Right lobe of liver (tissue), 6 donors: Measurements from ENCODE around the gene RNPS1. TPM values are rescaled to one million over a fixed set of nuclear protein-coding genes. Genes with fewer than 3 reads are reported as not detected.
A peak's percentile ranks its signal among the peaks of the same experiment; 100 is the strongest.

ENCODE experiments used
- ATAC-seq, 4 donors: fragments of 200-7000 bp; cut with Tn5 transposase; one replicate each; pipeline ENCODE4 v1.9.1; 2020; ENCODE audit warnings: mild to moderate bottlenecking in 4 of 4, moderate library complexity in 4 of 4
- DNase-seq, 3 donors: peaks; one replicate each; pipeline ENCODE4 v3.0.0-alpha.2; 2020
- H3K27ac ChIP-seq, 3 donors: fragments of 200-600 bp; one replicate each; pipeline ENCODE4 v1.8.0; 2022
- H3K27me3 ChIP-seq, 2 donors: fragments of 200-600 bp; one replicate each; pipeline ENCODE4 v1.8.0; 2022
- H3K36me3 ChIP-seq, 4 donors: fragments of 200-600 bp; sonication (generic) in 1 of 4; one replicate each; pipeline versions ENCODE4 v1.5.1 to v1.8.0; 2017 to 2022; ENCODE audit warnings: control low read depth in 1 of 4
- H3K4me1 ChIP-seq, 4 donors: fragments of 200-600 bp; sonication (generic) in 1 of 4; one replicate each; pipeline versions ENCODE4 v1.5.1 to v1.8.0; 2017 to 2022; ENCODE audit warnings: control low read depth in 1 of 4
- H3K4me3 ChIP-seq, 3 donors: fragments of 200-600 bp; one replicate each; pipeline ENCODE4 v1.8.0; 2022
- H3K9me3 ChIP-seq, 4 donors: fragments of 200-600 bp; sonication (generic) in 1 of 4; one replicate each; pipeline versions ENCODE4 v1.5.1 to v1.8.0; 2017 to 2022; ENCODE audit warnings: control low read depth in 1 of 4
- POLR2A ChIP-seq: fragments of 450-650 bp; IDR thresholded peaks from one replicate; pipeline ENCODE4 v1.6.1; 2017; ENCODE audit warnings: antibody characterized with exemption, mild to moderate bottlenecking
- WGBS: methylation state at CpG from one replicate; pipeline ENCODE4 v1.1.6; 2018; ENCODE audit warnings: low coverage, low lambda C conversion rate; ENCODE audit not compliant: insufficient coverage; ENCODE audit errors: missing lambda C conversion rate; 5-methylcytosine and 5-hydroxymethylcytosine counted together
- intact Hi-C, 2 donors: fragments of 100-400 bp; cut with DNase I; formaldehyde crosslinking; loops; one replicate each; pipeline versions ENCODE4 v1.11.2 to v1.14.1; 2022
- total RNA-seq, 6 experiments: library from RNA; depleted of rRNA in 2 of 6; stranded (reverse); fragments of >200 nt in 2 of 6; fragmentation: NEBNext Ultra II Directional in 3 of 6; extraction: Animal tissue kit (Norgen Biotek cat#: 25700) in 3 of 6; gene quantifications; one replicate each; pipeline versions ENCODE4 v1.1.0 to v1.2.4, GENCODE V29; 2016 to 2023
- TF ChIP-seq, protein P1 (sequence below), 4 donors: fragments of 200-600 bp in 3 of 4; fragments of 450-650 bp in 1 of 4; IDR thresholded peaks; one replicate each; pipeline versions ENCODE4 v1.5.1 to v1.8.0; 2016 to 2022; ENCODE audit warnings: antibody characterized with exemption in 4 of 4, mild to moderate bottlenecking in 2 of 4
- donor health status: DM: no; HTN: yes; CAD: no.
- donor health status: DM: no; HTN: no; CAD: no.
- donor health status: DM: no; HTN: no; CAD: no.
- donor health status: DM: no; HTN: yes; CAD: no.
- donor health status: DM: no; HTN: yes; CAD: no.

The RNPS1 gene
- total RNA-seq, 6 experiments from 2014 or later: 29.0 to 61.9 (median 38.9) TPM

DNA sequence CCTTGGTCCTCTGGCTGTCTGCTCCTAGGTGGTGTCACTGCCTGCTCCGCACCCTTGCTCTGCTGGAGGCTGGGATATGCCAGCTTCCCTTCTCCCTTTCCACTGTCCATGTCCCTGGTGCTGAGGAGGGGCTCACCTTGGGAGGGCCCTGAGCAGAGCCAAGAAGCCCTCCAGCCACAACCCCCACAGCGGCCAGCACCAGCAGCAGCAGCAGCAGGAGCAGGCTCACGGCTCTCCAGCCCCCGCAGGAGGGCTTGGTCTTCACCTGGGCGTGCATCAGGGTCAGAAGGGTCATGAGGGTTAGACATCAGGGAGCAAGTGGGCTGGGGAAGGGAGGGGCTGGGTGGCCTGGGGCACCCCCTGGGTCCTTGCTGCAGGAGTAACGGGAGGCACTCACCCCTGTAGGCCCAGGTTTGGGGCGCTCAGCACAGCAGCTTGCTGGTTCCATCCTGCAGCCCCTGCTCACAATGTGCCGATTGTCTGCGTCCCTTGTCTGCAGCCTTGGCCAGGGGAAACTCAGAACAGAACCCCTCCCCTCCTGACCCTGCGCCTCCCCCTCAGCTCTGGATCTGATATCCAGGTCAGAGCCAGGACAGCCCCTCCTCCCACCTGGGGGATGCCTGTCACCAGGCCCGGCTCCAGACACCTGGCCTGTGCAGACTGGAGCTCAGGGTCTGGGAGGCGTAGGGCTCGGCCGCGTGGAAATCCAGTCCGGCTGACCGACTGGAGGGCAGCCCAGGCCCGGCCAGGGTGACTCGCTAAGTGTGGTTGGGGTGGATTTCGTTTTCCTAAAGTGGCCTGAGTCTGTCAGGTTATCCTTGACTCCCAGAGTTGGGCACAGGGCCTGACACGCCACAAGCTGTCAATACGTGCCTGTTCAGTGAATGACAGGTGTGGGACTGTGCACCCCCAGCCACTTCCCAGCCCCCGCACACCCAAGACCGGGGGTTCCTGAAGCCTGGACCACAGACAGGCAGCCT is 57.2 kb downstream of the RNPS1 start, which contains the start of gene BRICD5:
Gene BRICD5 (minus strand): TSS at position 478 of the 980 bp plus-strand sequence. CDS start 30 bp downstream, at position 448.
- 57% methylated on average over 1 of the region's 24 CpGs for WGBS
- no peak for ATAC-seq
- Histone ChIP-seq H3K27ac (no peak within 1 kb of the TSS), H3K4me3 (no peak within 1 kb of the TSS), H3K36me3 (peaks cover 0 to 19% (median 7%) of the 10 kb centered on the region in 4 donors), H3K4me1 (peaks cover 0 to 27% (median 15%) of the 10 kb centered on the region in 4 donors), H3K9me3 (no peaks in the 10 kb centered on the region), H3K27me3 (no peaks in the 10 kb centered on the region)
- intact Hi-C loops: no loop called here
- TF ChIP-seq POLR2A: no peak
- TF ChIP-seq, protein P1, sequence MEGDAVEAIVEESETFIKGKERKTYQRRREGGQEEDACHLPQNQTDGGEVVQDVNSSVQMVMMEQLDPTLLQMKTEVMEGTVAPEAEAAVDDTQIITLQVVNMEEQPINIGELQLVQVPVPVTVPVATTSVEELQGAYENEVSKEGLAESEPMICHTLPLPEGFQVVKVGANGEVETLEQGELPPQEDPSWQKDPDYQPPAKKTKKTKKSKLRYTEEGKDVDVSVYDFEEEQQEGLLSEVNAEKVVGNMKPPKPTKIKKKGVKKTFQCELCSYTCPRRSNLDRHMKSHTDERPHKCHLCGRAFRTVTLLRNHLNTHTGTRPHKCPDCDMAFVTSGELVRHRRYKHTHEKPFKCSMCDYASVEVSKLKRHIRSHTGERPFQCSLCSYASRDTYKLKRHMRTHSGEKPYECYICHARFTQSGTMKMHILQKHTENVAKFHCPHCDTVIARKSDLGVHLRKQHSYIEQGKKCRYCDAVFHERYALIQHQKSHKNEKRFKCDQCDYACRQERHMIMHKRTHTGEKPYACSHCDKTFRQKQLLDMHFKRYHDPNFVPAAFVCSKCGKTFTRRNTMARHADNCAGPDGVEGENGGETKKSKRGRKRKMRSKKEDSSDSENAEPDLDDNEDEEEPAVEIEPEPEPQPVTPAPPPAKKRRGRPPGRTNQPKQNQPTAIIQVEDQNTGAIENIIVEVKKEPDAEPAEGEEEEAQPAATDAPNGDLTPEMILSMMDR (IDR thresholded peaks at IDR 0.05): no peak
- DNase-seq: no peak

- intact Hi-C loops: no loop called here
- ATAC-seq (no peak), DNase-seq (peak in 1 of 3 donors; percentile 53)
- TF ChIP-seq, protein P1 (IDR thresholded peaks at IDR 0.05): no peak
- TF ChIP-seq POLR2A: no peak
- 90% methylated on average over 4 of the region's 17 CpGs for WGBS
- Histone ChIP-seq H3K9me3 (no peaks in the 10 kb centered on the region), H3K4me1 (peaks cover 0 to 28% (median 15%) of the 10 kb centered on the region in 4 donors), H3K27me3 (no peaks in the 10 kb centered on the region), H3K36me3 (peaks cover 0 to 19% (median 7%) of the 10 kb centered on the region in 4 donors), H3K27ac (no peak overlapping the region), H3K4me3 (no peak overlapping the region)
Measured at GRCh38 chr16:2210009-2210332, 58.0 kb downstream of the RNPS1 start.

DNA sequence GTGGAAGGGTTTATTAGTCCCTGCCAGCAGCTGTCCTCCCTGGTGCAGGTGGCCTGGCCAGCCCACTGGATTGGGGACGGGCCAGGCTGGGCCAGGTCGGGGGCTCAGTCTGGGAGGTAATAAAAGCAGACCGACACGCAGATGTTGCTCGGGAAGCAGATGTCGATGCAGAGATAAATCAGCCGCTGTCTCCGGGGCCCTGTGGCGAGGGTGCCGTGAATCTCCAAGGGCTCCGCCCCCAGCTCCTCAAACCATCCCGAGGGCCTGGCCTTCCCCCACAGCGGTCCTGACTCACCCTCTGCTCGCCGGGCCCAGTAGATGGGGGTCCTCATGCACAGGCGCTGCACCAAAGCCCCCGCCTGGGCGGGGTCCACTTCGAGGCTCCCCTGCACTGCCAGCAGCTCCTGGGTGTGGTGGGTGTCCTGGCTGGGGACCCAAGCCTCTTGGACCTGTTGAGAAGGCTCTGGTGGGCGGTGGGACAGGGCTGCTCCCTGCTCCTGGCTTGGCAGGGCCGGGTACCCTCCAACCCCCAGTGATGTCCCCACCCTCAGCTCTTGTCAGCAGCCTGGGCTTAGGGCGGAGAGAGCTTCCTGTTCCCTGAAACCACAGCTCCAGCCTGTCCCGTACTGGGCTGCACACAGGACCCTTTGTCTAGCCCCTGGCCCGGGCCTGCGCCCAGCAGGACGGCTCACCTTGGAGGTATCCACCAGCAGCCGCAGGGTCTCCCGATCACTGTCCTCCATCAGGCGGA is 58.5 kb downstream of the RNPS1 start:
- WGBS: 93% methylated on average over 3 of the region's 29 CpGs
- no peaks in the 10 kb centered on the region for H3K27me3 ChIP-seq
- ATAC-seq (no peak), DNase-seq (peak in 1 of 3 donors; percentile 50)
- no peak overlapping the region for H3K27ac ChIP-seq
- H3K4me3 ChIP-seq: no peak overlapping the region
- intact Hi-C loops: no loop called here
- no peak for TF ChIP-seq POLR2A
- TF ChIP-seq, protein P1 (IDR thresholded peaks at IDR 0.05): no peak
- H3K4me1 ChIP-seq: peaks cover 0 to 33% (median 17%) of the 10 kb centered on the region in 4 donors
- H3K36me3 ChIP-seq: peaks cover 0 to 19% (median 7%) of the 10 kb centered on the region in 4 donors
- H3K9me3 ChIP-seq: no peaks in the 10 kb centered on the region

GRCh38 chr16:2208772-2209171 is 59.2 kb downstream of the RNPS1 start:
- no peaks in the 10 kb centered on the region for H3K27me3 ChIP-seq
- H3K4me3 ChIP-seq: no peak overlapping the region
- H3K9me3 ChIP-seq: no peaks in the 10 kb centered on the region
- intact Hi-C loops: no loop called here
- H3K27ac ChIP-seq: no peak overlapping the region
- TF ChIP-seq, protein P1 (IDR thresholded peaks at IDR 0.05): no peak
- no peak for TF ChIP-seq POLR2A
- H3K36me3 ChIP-seq: peaks cover 0 to 19% (median 7%) of the 10 kb centered on the region in 4 donors
- DNase-seq (peak in 1 of 3 donors; percentile 49), ATAC-seq (no peak)
- peaks cover 0 to 30% (median 15%) of the 10 kb centered on the region in 4 donors for H3K4me1 ChIP-seq
- WGBS: no CpG with 5 or more reads among the region's 9 CpGs
